Osteoblast (primary cell): Measurements from ENCODE around the gene ZNF415. TPM values are rescaled to one million over a fixed set of nuclear protein-coding genes. Genes with fewer than 3 reads are reported as not detected.

ENCODE experiments used
- DNase-seq: peaks from one replicate; pipeline ENCODE4 v3.0.0; 2011; ENCODE audit warnings: low spot score, mixed read lengths; ENCODE audit not compliant: insufficient read length; ENCODE audit errors: missing footprints
- H2AFZ ChIP-seq: 2 replicates; pipeline ENCODE4 v1.6.0; 2011; ENCODE audit warnings: mild to moderate bottlenecking, low read length
- H3K27ac ChIP-seq: 2 replicates; pipeline ENCODE4 v1.5.1; 2011; ENCODE audit warnings: mild to moderate bottlenecking, low read depth, low read length, moderate library complexity
- H3K27me3 ChIP-seq: 2 replicates; pipeline ENCODE4 v1.6.0; 2012; ENCODE audit warnings: mild to moderate bottlenecking, control low read depth, inconsistent platforms, low read length, moderate library complexity; ENCODE audit not compliant: insufficient read depth
- H3K36me3 ChIP-seq: 2 replicates; pipeline ENCODE4 v1.5.1; 2011; ENCODE audit warnings: mild to moderate bottlenecking, low read length, control low read depth, moderate library complexity; ENCODE audit not compliant: insufficient read depth
- H3K4me1 ChIP-seq: 2 replicates; pipeline ENCODE4 v1.5.1; 2011; ENCODE audit warnings: mild to moderate bottlenecking, low read length, control low read depth, moderate library complexity; ENCODE audit not compliant: insufficient read depth
- H3K4me2 ChIP-seq: 2 replicates; pipeline ENCODE4 v1.6.0; 2011; ENCODE audit warnings: mild to moderate bottlenecking, low read length; ENCODE audit not compliant: insufficient read depth
- H3K4me3 ChIP-seq: fragments of 200-600 bp; sonication (generic); 3 replicates; pipeline ENCODE4 v1.5.1; 2012; ENCODE audit warnings: mild to moderate bottlenecking, low read length, inconsistent platforms; ENCODE audit not compliant: insufficient read depth
- H3K79me2 ChIP-seq: 2 replicates; pipeline ENCODE4 v1.6.0; 2012; ENCODE audit warnings: mild to moderate bottlenecking, low read length, control low read depth, inconsistent platforms; ENCODE audit not compliant: insufficient read depth
- H3K9me3 ChIP-seq: 2 replicates; pipeline ENCODE4 v1.5.1; 2011; ENCODE audit warnings: low read depth, low read length, control low read depth
- H4K20me1 ChIP-seq: 2 replicates; pipeline ENCODE4 v1.6.0; 2012; ENCODE audit warnings: mild to moderate bottlenecking, low read length, control low read depth; ENCODE audit not compliant: insufficient read depth
- total RNA-seq: library from RNA; depleted of rRNA; stranded (reverse); fragments of >200 nt; gene quantifications from 2 replicates; pipeline ENCODE4 v1.2.3, GENCODE V29; 2012
- TF ChIP-seq, protein P1 (sequence below): IDR thresholded peaks from 2 replicates; pipeline ENCODE4 v1.5.1; 2011; ENCODE audit warnings: mild to moderate bottlenecking, low read depth, low read length, moderate library complexity; ENCODE audit errors: extremely low read depth

ZNF415 gene
- total RNA-seq, 1 donor: 7.6 TPM

DNA sequence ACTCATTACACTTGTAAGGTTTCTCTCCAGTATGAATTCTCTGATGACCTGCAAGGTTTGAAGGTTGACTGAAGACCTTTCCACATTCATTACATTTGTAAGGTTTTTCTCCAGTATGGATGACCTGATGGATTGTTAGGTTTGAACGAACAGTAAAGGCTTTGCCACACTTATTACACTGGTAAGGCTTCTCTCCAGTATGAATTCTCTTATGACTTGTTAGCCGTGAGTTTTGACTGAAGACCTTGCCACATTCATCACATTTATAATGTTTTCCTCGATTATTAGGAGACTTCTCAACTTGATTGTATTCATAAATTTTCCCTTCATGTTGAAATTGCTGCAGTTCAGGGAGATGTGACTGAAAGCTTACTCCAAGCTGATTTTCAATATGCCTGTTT is 33.0 kb upstream of the ZNF415 start:
- Histone ChIP-seq H3K27ac (no peak overlapping the region), H3K9me3 (peaks cover 18% of the 10 kb centered on the region), H4K20me1 (no peaks in the 10 kb centered on the region), H3K27me3 (no peaks in the 10 kb centered on the region), H2AFZ (no peak overlapping the region), H3K79me2 (no peaks in the 10 kb centered on the region), H3K4me2 (no peak overlapping the region), H3K4me1 (no peaks in the 10 kb centered on the region), H3K4me3 (no peak overlapping the region), H3K36me3 (no peaks in the 10 kb centered on the region)
- TF ChIP-seq, protein P1, sequence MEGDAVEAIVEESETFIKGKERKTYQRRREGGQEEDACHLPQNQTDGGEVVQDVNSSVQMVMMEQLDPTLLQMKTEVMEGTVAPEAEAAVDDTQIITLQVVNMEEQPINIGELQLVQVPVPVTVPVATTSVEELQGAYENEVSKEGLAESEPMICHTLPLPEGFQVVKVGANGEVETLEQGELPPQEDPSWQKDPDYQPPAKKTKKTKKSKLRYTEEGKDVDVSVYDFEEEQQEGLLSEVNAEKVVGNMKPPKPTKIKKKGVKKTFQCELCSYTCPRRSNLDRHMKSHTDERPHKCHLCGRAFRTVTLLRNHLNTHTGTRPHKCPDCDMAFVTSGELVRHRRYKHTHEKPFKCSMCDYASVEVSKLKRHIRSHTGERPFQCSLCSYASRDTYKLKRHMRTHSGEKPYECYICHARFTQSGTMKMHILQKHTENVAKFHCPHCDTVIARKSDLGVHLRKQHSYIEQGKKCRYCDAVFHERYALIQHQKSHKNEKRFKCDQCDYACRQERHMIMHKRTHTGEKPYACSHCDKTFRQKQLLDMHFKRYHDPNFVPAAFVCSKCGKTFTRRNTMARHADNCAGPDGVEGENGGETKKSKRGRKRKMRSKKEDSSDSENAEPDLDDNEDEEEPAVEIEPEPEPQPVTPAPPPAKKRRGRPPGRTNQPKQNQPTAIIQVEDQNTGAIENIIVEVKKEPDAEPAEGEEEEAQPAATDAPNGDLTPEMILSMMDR: no peak
- no peak for DNase-seq

DNA sequence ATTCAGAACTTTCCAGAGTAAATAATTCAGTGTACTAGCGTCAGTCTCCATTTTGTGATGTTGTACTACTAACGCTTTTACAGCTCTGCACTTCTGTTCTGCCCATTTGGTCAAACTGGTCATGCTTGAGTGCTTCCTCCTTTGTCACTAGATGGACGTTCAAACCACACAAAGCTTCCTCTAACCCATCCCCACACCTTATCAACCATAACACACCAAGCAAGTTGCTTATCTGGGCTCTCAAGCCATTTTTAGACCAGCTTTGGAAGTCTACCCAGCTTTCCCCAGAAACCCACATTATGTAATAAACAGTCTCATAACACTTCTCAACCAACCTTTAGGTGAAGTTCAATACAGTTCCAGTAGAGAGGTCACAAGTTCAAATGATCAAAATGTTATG is 28.4 kb upstream of the ZNF415 start:
- TF ChIP-seq, protein P1: no peak

DNA sequence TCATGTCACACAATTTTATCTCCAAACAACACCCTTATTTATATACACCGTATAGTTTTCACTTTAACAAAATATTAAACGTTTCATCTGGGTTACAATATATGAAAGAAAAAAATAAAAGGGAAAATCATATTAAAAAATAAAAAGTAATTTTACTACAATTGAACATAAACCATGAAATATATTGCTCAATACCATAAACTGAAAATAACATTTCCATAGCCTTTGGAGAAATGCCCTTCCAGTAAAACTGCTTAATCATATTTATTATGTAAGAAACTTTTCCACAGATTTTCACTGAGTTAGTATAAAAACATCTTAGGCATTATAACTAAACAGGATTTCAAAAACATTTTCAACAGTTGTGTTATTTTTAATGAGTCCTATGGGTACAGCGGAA is 27.6 kb upstream of the ZNF415 start:
- Histone ChIP-seq H4K20me1 (peaks cover 4% of the 10 kb centered on the region), H3K36me3 (no peaks in the 10 kb centered on the region), H3K27me3 (no peaks in the 10 kb centered on the region), H2AFZ (no peak overlapping the region), H3K4me2 (no peak overlapping the region), H3K4me1 (peaks cover 10% of the 10 kb centered on the region), H3K27ac (no peak overlapping the region), H3K9me3 (peaks cover 13% of the 10 kb centered on the region), H3K79me2 (peaks cover 25% of the 10 kb centered on the region), H3K4me3 (no peak overlapping the region)
- no peak for DNase-seq
- TF ChIP-seq, protein P1: no peak

More for the DNA sequence above, 28.4 kb upstream of the ZNF415 start:
- Histone ChIP-seq H4K20me1 (peaks cover 4% of the 10 kb centered on the region), H3K4me3 (no peak overlapping the region), H3K27ac (no peak overlapping the region), H3K36me3 (no peaks in the 10 kb centered on the region), H3K4me1 (peaks cover 10% of the 10 kb centered on the region), H3K4me2 (no peak overlapping the region), H3K9me3 (peaks cover 18% of the 10 kb centered on the region), H3K27me3 (no peaks in the 10 kb centered on the region), H3K79me2 (peaks cover 21% of the 10 kb centered on the region), H2AFZ (no peak overlapping the region)
- peak; percentile 10 for DNase-seq

DNA sequence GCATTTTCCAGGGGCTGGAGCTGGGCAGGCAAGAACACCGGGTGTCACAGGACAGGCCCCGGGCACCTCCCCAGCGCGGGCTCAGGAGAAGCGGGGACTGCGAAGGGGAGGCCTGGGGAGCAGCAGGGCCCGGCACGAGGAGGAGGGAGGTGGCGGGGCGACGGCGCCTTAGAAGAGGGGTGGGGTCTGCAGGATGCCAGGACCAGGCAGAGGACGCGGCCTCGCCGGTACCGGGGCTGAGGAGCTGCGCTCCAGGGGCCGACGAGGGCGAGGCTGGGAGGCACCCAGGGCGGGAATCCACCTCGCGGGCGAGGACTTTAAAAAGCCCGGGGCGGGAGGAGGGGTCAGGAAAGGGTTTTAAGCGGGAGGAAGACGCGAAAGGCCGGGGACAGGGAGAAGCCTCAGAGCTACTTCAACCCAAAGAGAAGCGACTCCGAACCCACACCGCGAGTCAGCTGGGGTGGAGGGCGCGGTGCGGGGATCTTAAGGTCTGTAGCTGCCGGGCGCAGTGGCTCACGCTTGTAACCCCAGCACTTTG is 25.5 kb upstream of the ZNF415 start:
- no peaks in the 10 kb centered on the region for H3K27me3 ChIP-seq
- peak overlapping the region; percentile 12 for H3K27ac ChIP-seq
- peaks cover 10% of the 10 kb centered on the region for H3K4me1 ChIP-seq
- peaks cover 4% of the 10 kb centered on the region for H4K20me1 ChIP-seq
- peaks cover 35% of the 10 kb centered on the region for H3K79me2 ChIP-seq
- H3K4me3 ChIP-seq: peak overlapping the region; percentile 79
- H3K4me2 ChIP-seq: peak overlapping the region; percentile 94
- no peaks in the 10 kb centered on the region for H3K36me3 ChIP-seq
- no peaks in the 10 kb centered on the region for H3K9me3 ChIP-seq
- peak overlapping the region; percentile 89 for H2AFZ ChIP-seq
- TF ChIP-seq, protein P1: no peak
- peak; percentile 52 for DNase-seq
